ENCODE data around the gene TEKTIP1.
"Not testable (repeated sequence)": the region's sequence is repeated elsewhere in the genome, so short reads cannot be mapped to it uniquely, and the experiment has no call there.

Gene TEKTIP1

GRCh38 chr19:3563709-3564524 is 24.9 kb downstream of the TEKTIP1 start:
- DNase-seq: no peak

- DNase-seq: peak; percentile 40
Measured at GRCh38 chr19:3565139-3565538, 26.2 kb downstream of the TEKTIP1 start.

GRCh38 chr19:3570042-3570441 is 31.1 kb downstream of the TEKTIP1 start:
- DNase-seq: not testable (repeated sequence)

- DNase-seq: no peak
Measured at GRCh38 chr19:3570606-3571011, 31.6 kb downstream of the TEKTIP1 start.

GRCh38 chr19:3572132-3572854 is 33.3 kb downstream of the TEKTIP1 start:
- DNase-seq: peak; percentile 100

GRCh38 chr19:3572855-3573161 is 33.8 kb downstream of the TEKTIP1 start, which contains the start of gene HMG20B:
TSS of gene HMG20B (plus strand) at chr19:3572944. CDS start at chr19:3573310, 366 bp downstream.
- no peak for DNase-seq

DNA sequence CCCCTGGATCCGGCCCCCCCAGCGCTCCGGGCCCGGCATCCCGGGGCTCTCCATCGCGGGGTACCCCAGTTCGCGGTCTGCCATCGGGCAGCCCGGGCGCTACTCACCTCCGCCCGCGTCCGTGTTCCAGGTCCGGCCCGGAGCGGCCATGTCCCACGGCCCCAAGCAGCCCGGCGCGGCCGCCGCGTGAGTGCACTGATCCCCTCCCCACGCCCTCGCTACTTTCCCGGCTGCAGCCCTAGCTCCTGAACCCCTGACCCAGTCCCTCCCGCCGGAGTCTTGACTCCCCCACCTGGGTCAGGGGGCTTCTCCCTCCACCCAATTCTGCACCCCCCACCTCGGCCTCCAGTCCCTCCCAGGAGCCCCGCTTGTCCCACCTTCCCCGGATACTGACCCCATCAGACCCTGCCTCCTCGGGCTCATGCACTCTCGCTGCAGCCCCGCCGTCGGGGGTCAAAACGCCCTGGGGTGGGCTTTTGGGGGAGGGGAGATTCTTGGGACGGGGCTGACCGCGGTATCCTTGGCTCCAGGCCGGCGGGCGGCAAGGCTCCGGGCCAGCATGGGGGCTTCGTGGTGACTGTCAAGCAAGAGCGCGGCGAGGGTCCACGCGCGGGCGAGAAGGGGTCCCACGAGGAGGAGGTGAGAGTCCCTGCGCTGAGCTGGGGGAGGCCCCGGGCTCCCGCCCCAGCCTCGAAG is 34.3 kb downstream of the TEKTIP1 start:
- DNase-seq: no peak

DNA sequence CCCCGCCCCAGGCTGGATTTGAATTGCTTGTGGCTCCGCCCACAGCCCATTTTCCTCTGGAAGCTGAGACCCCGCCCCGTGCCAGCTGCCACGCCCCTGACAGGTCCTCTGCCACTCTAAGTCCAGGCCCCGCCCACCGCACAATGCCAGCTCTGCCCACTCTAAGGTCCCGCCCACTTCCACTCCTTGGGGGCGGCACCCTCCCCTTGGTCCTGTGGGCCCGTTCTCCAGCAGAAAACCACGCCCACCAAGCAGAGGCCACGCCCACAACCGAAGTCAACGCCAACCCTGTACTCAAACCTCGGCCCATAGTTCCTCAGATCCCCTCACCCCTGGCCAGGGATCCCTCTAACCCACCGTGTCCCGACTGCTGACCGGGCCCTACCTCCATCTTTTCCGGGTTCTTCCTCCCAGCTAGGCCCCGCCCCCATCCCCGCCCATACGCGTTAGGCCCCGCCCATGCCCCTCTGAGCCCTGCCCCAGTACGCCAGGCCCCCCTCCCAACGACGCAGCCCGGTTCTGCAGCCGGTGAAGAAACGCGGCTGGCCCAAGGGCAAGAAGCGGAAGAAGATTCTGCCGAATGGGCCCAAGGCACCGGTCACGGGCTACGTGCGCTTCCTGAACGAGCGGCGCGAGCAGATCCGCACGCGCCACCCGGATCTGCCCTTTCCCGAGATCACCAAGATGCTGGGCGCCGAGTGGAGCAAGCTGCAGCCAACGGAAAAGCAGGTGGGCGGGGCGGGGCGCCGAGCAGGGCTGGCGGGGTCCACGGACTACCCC is 35.1 kb downstream of the TEKTIP1 start:
- DNase-seq: peak; percentile 89

DNA sequence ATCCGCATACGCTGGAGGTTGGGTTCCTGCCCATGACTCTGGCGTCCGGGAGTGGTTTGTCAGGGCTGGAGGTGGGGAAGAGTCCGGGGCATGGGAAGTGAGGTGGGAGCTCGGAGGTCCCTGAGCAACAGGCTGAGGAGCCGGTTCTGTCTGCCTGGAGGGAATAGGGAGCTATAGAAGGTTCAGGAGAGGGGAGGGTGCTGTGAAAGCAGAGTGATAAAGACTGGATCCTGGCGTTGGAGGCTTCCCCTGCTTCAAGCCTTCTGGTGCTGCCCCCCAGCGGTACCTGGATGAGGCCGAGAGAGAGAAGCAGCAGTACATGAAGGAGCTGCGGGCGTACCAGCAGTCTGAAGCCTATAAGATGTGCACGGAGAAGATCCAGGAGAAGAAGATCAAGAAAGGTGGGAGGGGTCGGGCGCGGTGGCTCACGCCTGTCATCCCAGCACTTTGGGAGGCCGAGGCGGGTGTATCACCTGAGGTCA is 36.3 kb downstream of the TEKTIP1 start:
- DNase-seq: no peak

DNA sequence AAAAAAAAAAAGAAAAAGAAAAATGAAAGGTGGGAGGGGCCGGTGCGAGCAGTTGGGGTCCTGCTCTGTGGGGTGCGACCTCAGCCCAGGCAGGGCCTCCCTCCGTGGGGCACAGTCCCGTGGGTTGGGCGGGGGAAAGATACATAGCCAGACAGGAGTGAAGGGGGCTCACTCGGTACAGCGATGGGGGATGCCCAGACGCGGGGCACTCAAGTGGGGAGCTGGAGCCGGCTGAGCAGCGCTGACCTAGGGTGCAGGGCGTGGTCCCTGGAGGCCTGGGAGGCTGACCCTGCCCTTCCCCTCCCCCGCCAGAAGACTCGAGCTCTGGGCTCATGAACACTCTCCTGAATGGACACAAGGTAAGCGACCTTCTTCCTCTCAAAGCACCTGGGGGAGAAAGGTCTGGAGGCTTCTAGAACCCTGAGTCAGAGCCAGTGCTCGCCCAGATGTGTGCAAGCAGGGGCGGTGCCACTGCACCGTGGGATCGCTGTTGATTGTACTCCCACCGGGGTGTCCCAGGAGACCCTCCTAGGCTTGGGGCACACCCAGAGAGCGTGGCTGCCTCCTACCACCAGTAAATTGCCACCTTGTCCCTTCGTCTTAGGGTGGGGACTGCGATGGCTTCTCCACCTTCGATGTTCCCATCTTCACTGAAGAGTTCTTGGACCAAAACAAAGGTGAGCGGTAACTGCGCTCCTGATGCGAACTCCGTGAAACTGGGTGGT is 37.1 kb downstream of the TEKTIP1 start:
- no peak for DNase-seq

DNA sequence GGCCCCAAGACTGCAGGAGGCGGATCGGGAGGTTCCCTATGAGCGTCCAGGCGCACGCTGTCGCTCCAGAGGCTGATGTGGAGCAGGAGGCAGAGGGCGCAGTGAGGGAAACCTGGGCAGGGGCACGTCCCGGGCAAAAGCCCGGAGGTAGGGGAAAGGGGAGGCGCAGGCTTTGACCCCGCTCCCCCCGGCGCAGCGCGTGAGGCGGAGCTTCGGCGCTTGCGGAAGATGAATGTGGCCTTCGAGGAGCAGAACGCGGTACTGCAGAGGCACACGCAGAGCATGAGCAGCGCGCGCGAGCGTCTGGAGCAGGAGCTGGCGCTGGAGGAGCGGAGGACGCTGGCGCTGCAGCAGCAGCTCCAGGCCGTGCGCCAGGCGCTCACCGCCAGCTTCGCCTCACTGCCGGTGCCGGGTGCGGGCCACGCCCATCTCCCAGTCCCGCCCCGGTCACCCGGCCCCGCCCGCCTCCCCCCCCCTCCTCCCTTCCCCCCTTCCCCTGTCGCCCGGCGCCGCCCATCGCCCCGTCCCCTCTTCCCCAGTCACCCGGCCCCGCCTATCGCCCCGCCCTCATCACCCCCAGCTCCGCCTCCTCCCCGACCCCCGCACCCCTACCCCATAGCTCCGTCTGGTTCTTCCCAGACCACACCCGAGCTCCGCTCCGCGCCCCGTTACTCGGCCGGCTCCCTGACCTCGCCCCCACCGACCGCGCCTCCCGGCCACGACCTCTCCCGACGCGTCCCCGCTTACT is 37.9 kb downstream of the TEKTIP1 start:
- DNase-seq: peak; percentile 66

GRCh38 chr19:3577723-3578344 is 38.9 kb downstream of the TEKTIP1 start:
- DNase-seq: no peak

DNA sequence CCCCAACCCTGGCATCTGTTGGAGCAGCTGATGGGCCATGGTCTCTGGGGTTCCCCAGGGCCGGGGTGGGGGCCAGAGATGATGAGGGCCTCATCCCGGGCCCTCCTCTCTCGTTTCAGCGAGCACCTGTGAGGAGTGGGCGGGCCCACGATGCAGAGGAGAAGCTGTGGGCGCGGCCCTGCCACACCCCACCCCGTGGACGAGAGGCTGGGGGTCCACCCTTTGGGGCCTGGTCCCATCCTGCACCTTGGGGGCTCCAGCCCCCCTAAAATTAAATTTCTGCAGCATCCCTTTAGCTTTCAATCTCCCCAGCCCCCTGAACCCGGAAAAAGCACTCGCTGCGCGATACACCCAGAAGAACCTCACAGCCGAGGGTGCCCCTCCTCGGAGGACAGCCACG is 39.4 kb downstream of the TEKTIP1 start:
- DNase-seq: no peak

GRCh38 chr19:3580156-3580934 is 41.4 kb downstream of the TEKTIP1 start:
- DNase-seq: peak; percentile 88

GRCh38 chr19:3581792-3582191 is 42.8 kb downstream of the TEKTIP1 start:
- DNase-seq: not testable (repeated sequence)

- not testable (repeated sequence) for DNase-seq
Measured at GRCh38 chr19:3584036-3584802, 45.2 kb downstream of the TEKTIP1 start.

GRCh38 chr19:3585301-3586126 is 46.5 kb downstream of the TEKTIP1 start, which contains the start of gene GIPC3:
TSS of gene GIPC3 (plus strand) at chr19:3585478. CDS start at chr19:3585598, 120 bp downstream.
- DNase-seq: no peak

- DNase-seq: no peak
Measured at GRCh38 chr19:3586127-3586626, 47.2 kb downstream of the TEKTIP1 start.

Measured in fibroblast of upper back skin (primary cell).